ENCODE data around the gene ZNF664. TPM values are rescaled to one million over a fixed set of nuclear protein-coding genes. Genes with fewer than 3 reads are reported as not detected.

ZNF664 gene
- total and polyA plus RNA-seq, 10 of the 15 experiments (the other 5 are each of a cell fraction or from before 2014, with no cell fraction given) = 1.8 to 65.6 (median 30.8) TPM

GRCh38 chr12:123982269-123982668 is 9.3 kb downstream of the ZNF664 start:
- Histone ChIP-seq H2AFZ (ENCODE audit: control insufficient read depth, low read depth, low read length) (no peak overlapping the region), H3K4me1 (ENCODE audit: control insufficient read depth, insufficient read depth, low read length) (peaks cover 13% of the 10 kb centered on the region), H3K9me3 (replicated peaks; ENCODE audit: control insufficient read depth, insufficient read depth, low read length) (no peaks in the 10 kb centered on the region), H4K20me1 (ENCODE audit: control insufficient read depth, insufficient read depth) (no peaks in the 10 kb centered on the region; the same call in 1 of the 2 replicates), H3K36me3 (ENCODE audit: control insufficient read depth in 2 of 2, insufficient read depth in 2 of 2, low read length in 1 of 2) (0 out of 4 replicates have a peak, but pooled peaks cover 0 to under 1% of the 10 kb centered on the region in 2 experiments), H3K27me3 (replicated peaks in 1 of 2; ENCODE audit: control insufficient read depth in 2 of 2, insufficient read depth in 2 of 2, low read length in 1 of 2) (no peaks in the 10 kb centered on the region), H3K79me2 (ENCODE audit: control insufficient read depth, insufficient read depth, low read length) (peaks cover 5% of the 10 kb centered on the region), H3K4me2 (ENCODE audit: control insufficient read depth, insufficient read depth) (no peak overlapping the region), H3K9ac (ENCODE audit: control insufficient read depth, insufficient read depth, low read length) (no peak overlapping the region), H3K27ac (ENCODE audit: control insufficient read depth, insufficient read depth) (no peak overlapping the region), H3K4me3 (no peak overlapping the region)
- no peak for FAIRE-seq
- no peak for DNase-seq (ENCODE audit: low read depth, low spot score)
- SMC1A ChIA-PET (ENCODE audit: uncharacterized antibody, unreplicated experiment) = interaction anchor here (7.0 kb wide), 1 partner anchor 77 kb away, joined by 43 read pairs; no protein-coding TSS in a partner anchor
- RAD21 ChIA-PET (ENCODE audit: unreplicated experiment) = interaction anchor here (2.5 kb wide), 1 partner anchor 77 kb away, joined by 10 read pairs; no protein-coding TSS in a partner anchor
- POLR2A ChIA-PET = no interaction called here
- intact Hi-C loops (cut with micrococcal nuclease; ENCODE audit: unreplicated experiment) = loop anchor here (10.0 kb wide), 1 partner anchor 347 kb away; the partner anchor contains the start of genes EIF2B1 and GTF2H3
- CTCF ChIA-PET = interaction anchor here (7.7 kb wide), 1 partner anchor 79 kb away, joined by 101 read pairs; no protein-coding TSS in a partner anchor
- in situ Hi-C loops (cut with MboI) = no loop called here
- TF ChIP-seq MTA2 (IDR thresholded peaks at IDR 0.05; ENCODE audit: low read depth) = no peak
- TF ChIP-seq TAF1 (IDR thresholded peaks at IDR 0.05; ENCODE audit: borderline replicate concordance, low read depth, low read length) = no peak
- BruUV-seq (replicated peaks) = no TSS peak
- ATAC-seq = no peak
- 98% methylated on average over 7 of the region's 7 CpGs for WGBS (ENCODE audit: insufficient coverage, insufficient replicate concordance, low lambda C conversion rate, missing lambda C conversion rate)

- ChIA-PET RAD21 (ENCODE audit: unreplicated experiment) (interaction anchor here (2.5 kb wide), 1 partner anchor 79 kb away, joined by 10 read pairs; no protein-coding TSS in a partner anchor), SMC1A (ENCODE audit: uncharacterized antibody, unreplicated experiment) (interaction anchor here (0.7 to 7.0 kb wide), 7 partner anchors 10 to 335 kb away, joined by 3 to 43 read pairs (median 4); no protein-coding TSS in a partner anchor), POLR2A (no interaction called here), CTCF (interaction anchor here (0.6 to 7.7 kb wide), 21 partner anchors 8 to 402 kb away, joined by 3 to 101 read pairs (median 3); partner anchors contain the start of gene DDX55)
- Histone ChIP-seq H3K27ac (ENCODE audit: control insufficient read depth, insufficient read depth) (no peak overlapping the region), H4K20me1 (ENCODE audit: control insufficient read depth, insufficient read depth) (no peaks in the 10 kb centered on the region; the same call in 1 of the 2 replicates), H2AFZ (ENCODE audit: control insufficient read depth, low read depth, low read length) (peak overlapping the region; percentile 25; the same call in 1 of the 2 replicates), H3K9ac (ENCODE audit: control insufficient read depth, insufficient read depth, low read length) (no peak overlapping the region), H3K79me2 (ENCODE audit: control insufficient read depth, insufficient read depth, low read length) (peaks cover 5% of the 10 kb centered on the region), H3K4me2 (ENCODE audit: control insufficient read depth, insufficient read depth) (no peak overlapping the region), H3K27me3 (replicated peaks in 1 of 2; ENCODE audit: control insufficient read depth in 2 of 2, insufficient read depth in 2 of 2, low read length in 1 of 2) (no peaks in the 10 kb centered on the region), H3K9me3 (replicated peaks; ENCODE audit: control insufficient read depth, insufficient read depth, low read length) (no peaks in the 10 kb centered on the region), H3K4me3 (no peak overlapping the region), H3K4me1 (ENCODE audit: control insufficient read depth, insufficient read depth, low read length) (peaks cover 13% of the 10 kb centered on the region), H3K36me3 (ENCODE audit: control insufficient read depth in 2 of 2, insufficient read depth in 2 of 2, low read length in 1 of 2) (peaks cover 1 to 12% of the 10 kb centered on the region in 2 experiments; a peak in 1 of 4 replicates)
- no TSS peak for BruUV-seq (replicated peaks)
- in situ Hi-C loops (cut with MboI) (no loop called here), intact Hi-C loops (cut with micrococcal nuclease; ENCODE audit: unreplicated experiment) (loop anchor here (1.0 to 10.0 kb wide), 3 partner anchors 79 to 349 kb away; partner anchors contain the start of genes EIF2B1 and GTF2H3)
- FAIRE-seq = peak; percentile 73
- peak; percentile 98 for ATAC-seq
- WGBS (ENCODE audit: insufficient coverage, insufficient replicate concordance, low lambda C conversion rate, missing lambda C conversion rate) = 70% methylated on average over 7 of the region's 7 CpGs
- DNase-seq (ENCODE audit: low read depth, low spot score) = no peak
- TF ChIP-seq NFXL1 (IDR thresholded peaks at IDR 0.05; ENCODE audit: borderline replicate concordance) (no peak), RELB (IDR thresholded peaks at IDR 0.05; ENCODE audit: low read depth) (no peak), RAD21 (IDR thresholded peaks at IDR 0.05; ENCODE audit: insufficient read depth, low read depth, low read length) (peak; percentile 94), ZNF274 (IDR thresholded peaks at IDR 0.05; ENCODE audit: insufficient read depth, insufficient read length) (no peak), YY1 (IDR thresholded peaks at IDR 0.05; ENCODE audit: low read depth, low read length) (0 out of 2 replicates have a peak, but pooled peaks have one; percentile 35), ZSCAN29 (IDR thresholded peaks at IDR 0.05) (no peak), BACH1 (IDR thresholded peaks at IDR 0.05; ENCODE audit: borderline replicate concordance) (no peak), JUND (IDR thresholded peaks at IDR 0.05; ENCODE audit: low read depth, low read length) (no peak), MEF2A (IDR thresholded peaks at IDR 0.05; ENCODE audit: insufficient read depth, low read depth, low read length) (no peak), BHLHE40 (IDR thresholded peaks at IDR 0.05; ENCODE audit: borderline replicate concordance in 1 of 2, low read depth in 2 of 2, low read length in 1 of 2) (no peak), STAT3 (IDR thresholded peaks at IDR 0.05; ENCODE audit: low read depth, low read length) (no peak), MXI1 (IDR thresholded peaks at IDR 0.05; ENCODE audit: low read depth, low read length) (no peak), KAT2A (conservative IDR thresholded peaks at IDR 0.05; ENCODE audit: control insufficient read depth, low read depth, low read length) (no peak)
Observed at GRCh38 chr12:123983822-123984485, 10.9 kb downstream of the ZNF664 start.

Data from GM12878 (cell line).